H1 (cell line): ENCODE measurements around the gene VAT1L. TPM values are rescaled to one million over a fixed set of nuclear protein-coding genes. Genes with fewer than 3 reads are reported as not detected.

Experiments used
- CTCF ChIA-PET: fragments of 300-600 bp; sonication (Branson Sonifier 250); formaldehyde crosslinking; loops from one replicate; lab custom pipeline; 2021; ENCODE audit not compliant: partially characterized antibody; lab: Charles Lee
- POLR2A ChIA-PET: fragments of 300-600 bp; sonication (Branson Sonifier 250); formaldehyde crosslinking; loops from one replicate; lab custom pipeline; 2021; ENCODE audit warnings: inconsistent platforms; ENCODE audit not compliant: partially characterized antibody; lab: Charles Lee
- DNase-seq, 2 experiments: peaks; one replicate each; pipeline versions ENCODE4 v3.0.0 to v3.0.0-alpha.2; 2010 to 2022; ENCODE audit warnings: low spot score in 2 of 2, low read depth in 1 of 2, mixed read lengths in 1 of 2
- FAIRE-seq: peaks from 2 replicates; lab custom pipeline; 2011; peaks lifted over from hg19 to GRCh38; lab: Jason Lieb, UNC
- H2AFZ ChIP-seq: 2 replicates; pipeline ENCODE4 v1.8.1; 2012; ENCODE audit warnings: low read length, inconsistent platforms
- H2AK5ac ChIP-seq: 2 replicates; pipeline ENCODE4 v1.6.1; 2013; ENCODE audit warnings: low read depth, low read length
- H2BK120ac ChIP-seq: replicated peaks from 2 replicates; pipeline ENCODE3; 2013; ENCODE audit warnings: low read depth, low read length, inconsistent platforms
- H2BK12ac ChIP-seq: 2 replicates; pipeline ENCODE4 v1.6.1; 2013; ENCODE audit warnings: low read depth, low read length
- H2BK15ac ChIP-seq: 2 replicates; pipeline ENCODE4 v1.6.1; 2013; ENCODE audit warnings: low read length
- H2BK20ac ChIP-seq: 2 replicates; pipeline ENCODE4 v1.6.1; 2013; ENCODE audit warnings: low read length
- H2BK5ac ChIP-seq: 2 replicates; pipeline ENCODE4 v1.6.1; 2013; ENCODE audit warnings: low read depth, low read length
- H3K14ac ChIP-seq: 2 replicates; pipeline ENCODE4 v1.6.1; 2013; ENCODE audit warnings: inconsistent platforms; ENCODE audit not compliant: insufficient read length
- H3K18ac ChIP-seq: 2 replicates; pipeline ENCODE4 v1.6.1; 2013; ENCODE audit warnings: low read length; ENCODE audit errors: extremely low read depth
- H3K23ac ChIP-seq: 2 replicates; pipeline ENCODE4 v1.6.1; 2013; ENCODE audit warnings: inconsistent platforms; ENCODE audit not compliant: insufficient read length
- H3K23me2 ChIP-seq: 2 replicates; pipeline ENCODE4 v1.6.1; 2013; ENCODE audit warnings: low read depth, low read length
- H3K27ac ChIP-seq: 2 replicates; pipeline ENCODE4 v1.6.1; 2011; ENCODE audit warnings: low read depth, low read length, inconsistent platforms
- H3K27me3 ChIP-seq, 4 experiments: replicated peaks in 1 of 4; 1 replicate in 1 of 4; 2 replicates in 3 of 4; pipeline versions ENCODE4 v1.6.1 to v1.8.1; 2011 to 2013; ENCODE audit warnings: low read length in 3 of 4, mild to moderate bottlenecking in 3 of 4, inconsistent platforms in 2 of 4, mixed read lengths in 2 of 4, moderate library complexity in 1 of 4; ENCODE audit not compliant: control insufficient read depth in 3 of 4, insufficient read depth in 3 of 4; ENCODE audit errors: extremely low read depth in 1 of 4
- H3K36me3 ChIP-seq, 4 experiments: 2 replicates each; pipeline versions ENCODE4 v1.6.1 to v1.8.1; 2011 to 2013; ENCODE audit warnings: mild to moderate bottlenecking in 4 of 4, low read length in 3 of 4, moderate library complexity in 2 of 4, control low read depth in 1 of 4, inconsistent platforms in 1 of 4; ENCODE audit not compliant: insufficient read depth in 4 of 4, control insufficient read depth in 2 of 4
- H3K4ac ChIP-seq: replicated peaks from 2 replicates; pipeline ENCODE3; 2013; ENCODE audit warnings: low read length, low read depth, mixed read lengths, inconsistent platforms; ENCODE audit not compliant: insufficient read length
- H3K4me1 ChIP-seq, 4 experiments: replicated peaks in 1 of 4; 1 replicate in 1 of 4; 2 replicates in 3 of 4; pipeline versions ENCODE4 v1.6.1 to v1.8.1; 2011 to 2013; ENCODE audit warnings: low read length in 3 of 4, inconsistent platforms in 2 of 4, mixed read lengths in 1 of 4; ENCODE audit not compliant: insufficient read depth in 4 of 4, control insufficient read depth in 3 of 4
- H3K4me2 ChIP-seq, 2 experiments: 2 replicates each; pipeline versions ENCODE4 v1.6.1 to v1.8.1; 2011 to 2013; ENCODE audit warnings: low read depth in 2 of 2, low read length in 2 of 2, control low read depth in 1 of 2, inconsistent platforms in 1 of 2, mild to moderate bottlenecking in 1 of 2; ENCODE audit not compliant: insufficient read depth in 1 of 2
- H3K4me3 ChIP-seq, 4 experiments: fragments of 200-600, 300-600 bp in 1 of 4; sonication (generic), shearing (Covaris generic), sonication (Bioruptor Twin) in 1 of 4; 2 replicates each; pipeline versions ENCODE4 v1.5.1 to v1.8.1; 2011 to 2016; ENCODE audit warnings: low read length in 4 of 4, low read depth in 3 of 4, control low read depth in 2 of 4, inconsistent platforms in 2 of 4, mild to moderate bottlenecking in 2 of 4, mixed read lengths in 1 of 4, moderate library complexity in 1 of 4; ENCODE audit not compliant: insufficient read depth in 2 of 4; ENCODE audit errors: extremely low read depth in 1 of 4
- H3K56ac ChIP-seq: replicated peaks from 2 replicates; pipeline ENCODE3; 2013; ENCODE audit warnings: low read depth, mild to moderate bottlenecking, mixed read lengths, low read length, inconsistent platforms; ENCODE audit not compliant: insufficient read length
- H3K79me1 ChIP-seq: 2 replicates; pipeline ENCODE4 v1.6.1; 2013; ENCODE audit warnings: low read depth, low read length, control low read depth
- H3K79me2 ChIP-seq, 2 experiments: 2 replicates each; pipeline versions ENCODE4 v1.6.1 to v1.8.1; 2012 to 2013; ENCODE audit warnings: low read length in 2 of 2, mild to moderate bottlenecking in 2 of 2, inconsistent platforms in 1 of 2; ENCODE audit not compliant: insufficient read depth in 2 of 2, control insufficient read depth in 1 of 2
- H3K9ac ChIP-seq, 4 experiments: replicated peaks in 1 of 4; 1 replicate in 1 of 4; 2 replicates in 3 of 4; pipeline versions ENCODE4 v1.6.1 to v1.8.1; 2011 to 2013; ENCODE audit warnings: low read depth in 3 of 4, low read length in 3 of 4, control low read depth in 2 of 4, mild to moderate bottlenecking in 2 of 4, moderate library complexity in 2 of 4, inconsistent platforms in 1 of 4; ENCODE audit errors: extremely low read depth in 1 of 4
- H3K9me3 ChIP-seq, 2 experiments: 2 replicates each; pipeline versions ENCODE4 v1.6.1 to v1.8.1; 2012 to 2013; ENCODE audit warnings: mild to moderate bottlenecking in 2 of 2, moderate library complexity in 2 of 2, control low read depth in 1 of 2, inconsistent platforms in 1 of 2, low read depth in 1 of 2, low read length in 1 of 2, mixed read lengths in 1 of 2; ENCODE audit not compliant: insufficient read depth in 2 of 2
- H4K20me1 ChIP-seq, 2 experiments: replicated peaks in 1 of 2; 2 replicates each; pipeline versions ENCODE3 to v1.8.1; 2011 to 2013; ENCODE audit warnings: inconsistent platforms in 2 of 2, low read length in 2 of 2, mild to moderate bottlenecking in 1 of 2; ENCODE audit not compliant: insufficient read depth in 2 of 2, control insufficient read depth in 1 of 2
- H4K5ac ChIP-seq: 2 replicates; pipeline ENCODE4 v1.6.1; 2013; ENCODE audit warnings: low read length, low read depth, mixed read lengths, inconsistent platforms; ENCODE audit not compliant: insufficient read length
- H4K8ac ChIP-seq: 2 replicates; pipeline ENCODE4 v1.8.0; 2013; ENCODE audit warnings: mild to moderate bottlenecking, moderate library complexity, low read length, inconsistent platforms; ENCODE audit not compliant: insufficient read depth; ENCODE audit errors: extremely low read depth
- H4K91ac ChIP-seq: replicated peaks from 2 replicates; pipeline ENCODE3; 2013; ENCODE audit warnings: low read length, mixed read lengths, inconsistent platforms; ENCODE audit not compliant: insufficient read length
- POLR2A ChIP-seq, 2 experiments: IDR thresholded peaks; 1 replicate in 1 of 2; 2 replicates in 1 of 2; pipeline ENCODE4 v1.6.1; 2011; ENCODE audit warnings: low read depth in 2 of 2, low read length in 2 of 2, mild to moderate bottlenecking in 2 of 2; ENCODE audit errors: control extremely low read depth in 1 of 2
- TAF1 ChIP-seq: IDR thresholded peaks from 2 replicates; pipeline ENCODE4 v1.6.1; 2011; ENCODE audit warnings: mild to moderate bottlenecking, low read depth, low read length
- ZNF274 ChIP-seq: IDR thresholded peaks from 2 replicates; pipeline ENCODE4 v1.7.0; 2012; ENCODE audit warnings: low read length, borderline replicate concordance; ENCODE audit errors: extremely low read depth
- WGBS, 2 experiments: shearing (Covaris generic) in 1 of 2; methylation state at CpG; one replicate each; pipeline versions ENCODE4 v1.1.6 to v1.1.7; 2013 to 2015; ENCODE audit warnings: low lambda C conversion rate in 2 of 2, mixed read lengths in 2 of 2, inconsistent platforms in 1 of 2, low coverage in 1 of 2, missing lambda C conversion rate in 1 of 2; ENCODE audit not compliant: insufficient replicate concordance in 2 of 2, insufficient coverage in 1 of 2, insufficient read length in 1 of 2; ENCODE audit errors: extremely low coverage in 1 of 2, missing lambda C conversion rate in 1 of 2; 5-methylcytosine and 5-hydroxymethylcytosine counted together
- polyA plus RNA-seq, 7 experiments: library from polyadenylated mRNA; depleted of rRNA in 3 of 7; stranded (reverse) in 5 of 7; unstranded in 2 of 7; fragments of >200 nt in 5 of 7; fragments of 200-250 nt in 2 of 7; gene quantifications; 1 replicate in 5 of 7; 2 replicates in 1 of 7; 4 replicates in 1 of 7; pipeline versions ENCODE4 v1.2.1 to v1.2.3, GENCODE V29; 2011 to 2013; ENCODE audit warnings: missing spikeins in 2 of 7, mixed read lengths in 2 of 7
- total RNA-seq: library from RNA; stranded (reverse); fragmentation: NEBNext Ultra II Directional; extraction: Animal tissue kit (Norgen Biotek cat#: 25700); gene quantifications from 2 replicates; pipeline ENCODE4 v1.2.1, GENCODE V29; 2021
- TF ChIP-seq, protein P1 (sequence below): IDR thresholded peaks from 2 replicates; pipeline ENCODE4 v1.6.1; 2011; ENCODE audit warnings: low read depth, mild to moderate bottlenecking, low read length; ENCODE audit not compliant: insufficient read depth

Gene VAT1L
- total and polyA plus RNA-seq, 2 of the 8 experiments (the other 6 are each of a cell fraction or from before 2014, with no cell fraction given), result 46.3 to 48.2 TPM

- ChIA-PET POLR2A (no interaction called here), CTCF (interaction anchor here (1.0 kb wide), 1 partner anchor 17 kb away, joined by 3 read pairs; no protein-coding TSS in a partner anchor)
- no peak overlapping the region for H4K91ac ChIP-seq
- H2BK12ac ChIP-seq, result no peak overlapping the region
- H3K14ac ChIP-seq, result no peak overlapping the region
- peaks cover 0 to 2% (median 0%) of the 10 kb centered on the region in 4 experiments; a peak in 1 of 7 replicates for H3K27me3 ChIP-seq
- H3K56ac ChIP-seq, result no peak overlapping the region
- H3K27ac ChIP-seq, result no peak overlapping the region
- no peak overlapping the region for H3K18ac ChIP-seq
- no peak overlapping the region for H3K4ac ChIP-seq
- DNase-seq, result no peak
- H2BK120ac ChIP-seq, result no peak overlapping the region
- H2BK15ac ChIP-seq, result peak overlapping the region; percentile 31; the same call in 1 of the 2 replicates
- FAIRE-seq, result no peak
- H2BK5ac ChIP-seq, result no peak overlapping the region
- no peaks in the 10 kb centered on the region for H3K79me2 ChIP-seq
- H2AFZ ChIP-seq, result no peak overlapping the region
- H3K23ac ChIP-seq, result no peak overlapping the region
- no peak overlapping the region for H3K4me2 ChIP-seq
- H2BK20ac ChIP-seq, result no peak overlapping the region
- H3K9me3 ChIP-seq, result no peaks in the 10 kb centered on the region
- H3K23me2 ChIP-seq, result no peaks in the 10 kb centered on the region
- no peak overlapping the region for H3K9ac ChIP-seq
- H3K36me3 ChIP-seq, result no peaks in the 10 kb centered on the region
- no peak overlapping the region for H4K8ac ChIP-seq
- H4K5ac ChIP-seq, result no peak overlapping the region
- WGBS, 2 experiments, result 93% methylated on average over 2 of the region's 2 CpGs; no CpG with 5 or more reads in 1 of the 2 experiments
- H2AK5ac ChIP-seq, result no peak overlapping the region
- TF ChIP-seq TAF1 (no peak), POLR2A (IDR thresholded peaks at IDR 0.05; ENCODE audit: control extremely low read depth in 1 of 2, low read depth in 2 of 2, low read length in 2 of 2) (no peak), ZNF274 (no peak)
- TF ChIP-seq, protein P1, sequence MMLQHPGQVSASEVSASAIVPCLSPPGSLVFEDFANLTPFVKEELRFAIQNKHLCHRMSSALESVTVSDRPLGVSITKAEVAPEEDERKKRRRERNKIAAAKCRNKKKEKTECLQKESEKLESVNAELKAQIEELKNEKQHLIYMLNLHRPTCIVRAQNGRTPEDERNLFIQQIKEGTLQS, result no peak
- TF ChIP-seq, all 59 proteins: peak for 0
- Histone ChIP-seq H3K79me1 (no peaks in the 10 kb centered on the region), H4K20me1 (no peaks in the 10 kb centered on the region), H3K4me1 (no peaks in the 10 kb centered on the region), H3K4me3 (no peak overlapping the region)
Measured at GRCh38 chr16:77758508-77758907, 29.9 kb upstream of the VAT1L start.
